Measurements from ENCODE around the gene TRPM3. TPM values are rescaled to one million over a fixed set of nuclear protein-coding genes. Genes with fewer than 3 reads are reported as not detected.

Gene TRPM3
- total and polyA plus RNA-seq, 2 of the 13 experiments (the other 11 are each of a cell fraction or from before 2014, with no cell fraction given), result not detected

- TF ChIP-seq ZBTB40 (IDR thresholded peaks at IDR 0.05) (no peak), ZBTB40 (CRISPR knock-in tag; IDR thresholded peaks at IDR 0.05) (no peak), ZNF576 (CRISPR knock-in tag; IDR thresholded peaks at IDR 0.05) (no peak)
Observed at GRCh38 chr9:71108937-71109336, 12.5 kb downstream of the TRPM3 start (continued).

- no peaks in the 10 kb centered on the region for H4K20me1 ChIP-seq (ENCODE audit: insufficient read depth, low read length)
- H3K27ac ChIP-seq (ENCODE audit: extremely low read length, insufficient read depth, low read length), result no peak overlapping the region
- no peak overlapping the region for H3K4me2 ChIP-seq (ENCODE audit: low read depth, low read length)
- no peak overlapping the region for H3K4me3 ChIP-seq (replicated peaks in 1 of 3; ENCODE audit: insufficient read depth in 1 of 3, low read depth in 2 of 3, low read length in 3 of 3)
- no peaks in the 10 kb centered on the region for H3K9me3 ChIP-seq (ENCODE audit: low read length)
- ATAC-seq (no peak), DNase-seq (ENCODE audit: low spot score) (no peak), FAIRE-seq (no peak)
- H3K4me1 ChIP-seq (ENCODE audit: insufficient read depth, low read length), result no peaks in the 10 kb centered on the region
- ChIA-PET POLR2A (no interaction called here), CTCF (ENCODE audit: low intra/inter-chr PET ratio, low total read pairs) (no interaction called here)
- H2AFZ ChIP-seq (ENCODE audit: low read length), result no peak overlapping the region
- BruUV-seq (replicated peaks), result no TSS peak
- 26% methylated on average over 5 of the region's 5 CpGs for WGBS (ENCODE audit: low lambda C conversion rate)
- H3K27me3 ChIP-seq (ENCODE audit: control insufficient read depth in 1 of 2, insufficient read depth in 2 of 2, low read length in 2 of 2), result no peaks in the 10 kb centered on the region; a peak in 1 of 5 replicates
- H3K79me2 ChIP-seq (ENCODE audit: insufficient read depth, low read length), result no peaks in the 10 kb centered on the region
- no peaks in the 10 kb centered on the region for H3K36me3 ChIP-seq (replicated peaks in 1 of 2; ENCODE audit: control insufficient read depth in 1 of 2, insufficient read depth in 2 of 2, low read length in 2 of 2)
- in situ Hi-C loops (cut with HindIII; ENCODE audit: extremely low pct_ligation_motif_present, low pct_unique_long_range_greater_than_20kb), result no loop called here
- intact Hi-C loops (cut with micrococcal nuclease; ENCODE audit: unreplicated experiment), result no loop called here
- H3K9ac ChIP-seq (ENCODE audit: insufficient read depth, low read depth, low read length), result no peak overlapping the region
- TF ChIP-seq GMEB2 (CRISPR knock-in tag; IDR thresholded peaks at IDR 0.05; ENCODE audit: low read depth), result no peak
- TF ChIP-seq ZNF235 (CRISPR knock-in tag; IDR thresholded peaks at IDR 0.05; ENCODE audit: borderline replicate concordance), result no peak
- TF ChIP-seq NR2F1 (CRISPR knock-in tag; IDR thresholded peaks at IDR 0.05), result no peak
- no peak for TF ChIP-seq EEA1 (CRISPR knock-in tag; IDR thresholded peaks at IDR 0.05; ENCODE audit: borderline replicate concordance)
- no peak for TF ChIP-seq NPAS2 (CRISPR knock-in tag; IDR thresholded peaks at IDR 0.05; ENCODE audit: borderline replicate concordance)
- TF ChIP-seq ZNF850 (CRISPR knock-in tag; conservative IDR thresholded peaks at IDR 0.05), result no peak
- TF ChIP-seq MAF1 (CRISPR knock-in tag; IDR thresholded peaks at IDR 0.05; ENCODE audit: borderline replicate concordance), result no peak
Observed at GRCh38 chr9:71106992-71107391, 14.4 kb downstream of the TRPM3 start.

Data from HepG2 (cell line).